ENCODE measurements around the gene CCDC107.

CCDC107 gene

GRCh38 chr9:35661756-35662350, 3.8 kb downstream of the CCDC107 start:
- DNase-seq: no peak

- DNase-seq: no peak
These were observed 4.3 kb downstream of the CCDC107 start for GRCh38 chr9:35662437-35662836.

- DNase-seq: peak; percentile 34 to 88
These were observed 6.7 kb downstream of the CCDC107 start, which contains the start of gene ARHGEF39 for GRCh38 chr9:35664531-35665470. TSS of gene ARHGEF39 (minus strand) at chr9:35665195. CDS start at chr9:35665169, 26 bp downstream.

- DNase-seq: peak in 1 of 2 experiments; percentile 59
These were observed 7.4 kb downstream of the CCDC107 start for GRCh38 chr9:35665471-35665818.

GRCh38 chr9:35666045-35666444, 8.0 kb downstream of the CCDC107 start:
- DNase-seq: no peak

GRCh38 chr9:35666549-35666948, 8.5 kb downstream of the CCDC107 start:
- DNase-seq: no peak

- no peak for DNase-seq
These were observed 9.8 kb downstream of the CCDC107 start for GRCh38 chr9:35667939-35668338.

- DNase-seq: no peak
These were observed 11.4 kb downstream of the CCDC107 start for GRCh38 chr9:35669331-35670145.

GRCh38 chr9:35673132-35674024, 15.3 kb downstream of the CCDC107 start, which contains the start of gene CA9:
TSS of gene CA9 (plus strand) at chr9:35673928. CDS start at chr9:35673960, 32 bp downstream.
- DNase-seq: peak in 1 of 2 experiments; percentile 74

GRCh38 chr9:35674025-35674361, 15.9 kb downstream of the CCDC107 start:
- DNase-seq: no peak

- DNase-seq: no peak
These were observed 17.1 kb downstream of the CCDC107 start for GRCh38 chr9:35675204-35675603.

- no peak for DNase-seq
These were observed 17.8 kb downstream of the CCDC107 start for GRCh38 chr9:35675732-35676392.

GRCh38 chr9:35679091-35679490, 21.0 kb downstream of the CCDC107 start:
- no peak for DNase-seq

GRCh38 chr9:35679766-35680330, 21.8 kb downstream of the CCDC107 start:
- no peak for DNase-seq

GRCh38 chr9:35680331-35681105, 22.4 kb downstream of the CCDC107 start:
- no peak for DNase-seq

- no peak for DNase-seq
These were observed 23.4 kb downstream of the CCDC107 start for GRCh38 chr9:35681341-35682002.

- no peak for DNase-seq
These were observed 24.0 kb downstream of the CCDC107 start for GRCh38 chr9:35682051-35682450.

- no peak for DNase-seq
These were observed 24.6 kb downstream of the CCDC107 start for GRCh38 chr9:35682520-35683315.

GRCh38 chr9:35683323-35683722, 25.2 kb downstream of the CCDC107 start:
- DNase-seq: no peak
